HCT116 (cell line): ENCODE data around the gene SLC45A2. TPM values are rescaled to one million over a fixed set of nuclear protein-coding genes. Genes with fewer than 3 reads are reported as not detected.

Experiments used
- ATAC-seq: fragments of 200-7000 bp; cut with Tn5 transposase; 2 replicates; pipeline ENCODE4 v1.9.1; 2020; ENCODE audit warnings: mild to moderate bottlenecking, moderate library complexity
- BruUV-seq: library from RNA; stranded (reverse); fragments of 400-500 nt; replicated peaks from 2 replicates; lab custom pipeline; 2021; lab: Mats Ljungman, UMichigan
- CTCF ChIA-PET: fragments of 300-600 bp; sonication (Branson Sonifier 250); formaldehyde crosslinking; loops from one replicate; lab custom pipeline; 2021; ENCODE audit warnings: antibody characterized with exemption; lab: Charles Lee
- POLR2A ChIA-PET: fragments of 300-600, 350-600 bp; sonication (Branson Sonifier 250); formaldehyde crosslinking; loops from one replicate; lab custom pipeline; 2021; ENCODE audit warnings: antibody characterized with exemption; lab: Charles Lee
- RAD21 ChIA-PET, 2 experiments: fragments of 300-600 bp; sonication (Branson Sonifier 250); formaldehyde crosslinking; loops; one replicate each; lab custom pipeline; 2023; ENCODE audit warnings: low total read pairs in 2 of 2; ENCODE audit not compliant: uncharacterized antibody in 2 of 2, unreplicated experiment in 2 of 2, low non-redundant PET in 1 of 2; lab: Charles Lee
- DNase-seq: peaks from one replicate; pipeline ENCODE4 v3.0.0-alpha.2; 2010; ENCODE audit warnings: low read depth, low spot score
- H2AFZ ChIP-seq: fragments of 200-600 bp; shearing (Covaris generic), sonication (generic); 2 replicates; pipeline ENCODE4 v1.6.1; 2017; ENCODE audit warnings: low read depth, mixed run types, mixed read lengths, antibody characterized with exemption, low read length; ENCODE audit not compliant: poor library complexity, severe bottlenecking
- H3K27ac ChIP-seq: 2 replicates; pipeline ENCODE4 v1.5.1; 2012; ENCODE audit warnings: low read depth, low read length
- H3K27me3 ChIP-seq: fragments of 200-600 bp; sonication (generic); 2 replicates; pipeline ENCODE4 v1.6.1; 2016; ENCODE audit warnings: mixed run types, low read length, mixed read lengths; ENCODE audit not compliant: insufficient read depth
- H3K36me3 ChIP-seq, 2 experiments: fragments of 200-500 bp in 1 of 2; fragments of 200-600 bp in 1 of 2; sonication (Bioruptor generic) in 1 of 2; sonication (generic) in 1 of 2; 2 replicates each; pipeline versions ENCODE4 v1.5.1 to v1.6.1; 2014 to 2016; ENCODE audit warnings: low read length in 2 of 2, inconsistent platforms in 1 of 2, mixed read lengths in 1 of 2, mixed run types in 1 of 2; ENCODE audit not compliant: insufficient read depth in 2 of 2, control insufficient read depth in 1 of 2
- H3K4me1 ChIP-seq, 2 experiments: fragments of 200-600 bp in 1 of 2; sonication (generic) in 1 of 2; 2 replicates each; pipeline versions ENCODE4 v1.5.1 to v1.6.1; 2012 to 2017; ENCODE audit warnings: low read length in 2 of 2, inconsistent platforms in 1 of 2, mild to moderate bottlenecking in 1 of 2, mixed read lengths in 1 of 2, mixed run types in 1 of 2, moderate library complexity in 1 of 2; ENCODE audit not compliant: insufficient read depth in 2 of 2, control insufficient read depth in 1 of 2
- H3K4me2 ChIP-seq: fragments of 200-600 bp; sonication (generic); 2 replicates; pipeline ENCODE4 v1.6.1; 2017; ENCODE audit warnings: mixed run types, low read length, mixed read lengths
- H3K4me3 ChIP-seq, 2 experiments: fragments of 200-600 bp in 1 of 2; sonication (generic) in 1 of 2; replicated peaks in 1 of 2; 2 replicates each; pipeline ENCODE4 v1.5.1; 2011 to 2016; ENCODE audit warnings: low read length in 2 of 2, control low read depth in 1 of 2, low read depth in 1 of 2, mild to moderate bottlenecking in 1 of 2, mixed read lengths in 1 of 2, mixed run types in 1 of 2
- H3K79me2 ChIP-seq: fragments of 200-600 bp; sonication (generic); 2 replicates; pipeline ENCODE4 v1.6.1; 2017; ENCODE audit warnings: mild to moderate bottlenecking, mixed run types, low read length, moderate library complexity, mixed read lengths; ENCODE audit not compliant: insufficient read depth
- H3K9ac ChIP-seq: fragments of 200-600 bp; sonication (generic); 2 replicates; pipeline ENCODE4 v1.6.1; 2016; ENCODE audit warnings: low read length, mixed read lengths
- H3K9me2 ChIP-seq: fragments of 200-600 bp; sonication (generic), shearing (Covaris generic); 2 replicates; pipeline ENCODE4 v1.6.1; 2017; ENCODE audit warnings: mixed run types, mild to moderate bottlenecking, moderate library complexity; ENCODE audit not compliant: insufficient read depth
- H3K9me3 ChIP-seq, 2 experiments: fragments of 200-500 bp in 1 of 2; fragments of 200-600 bp in 1 of 2; sonication (Bioruptor generic) in 1 of 2; sonication (generic) in 1 of 2; 2 replicates each; pipeline ENCODE4 v1.6.1; 2014 to 2017; ENCODE audit warnings: low read length in 2 of 2, mixed read lengths in 2 of 2, inconsistent platforms in 1 of 2, low read depth in 1 of 2, mild to moderate bottlenecking in 1 of 2, mixed run types in 1 of 2, moderate library complexity in 1 of 2; ENCODE audit not compliant: control insufficient read depth in 1 of 2, insufficient read depth in 1 of 2
- H4K20me1 ChIP-seq: fragments of 200-600 bp; sonication (generic), shearing (Covaris generic); 2 replicates; pipeline ENCODE4 v1.6.1; 2017; ENCODE audit warnings: mixed run types, mild to moderate bottlenecking, moderate library complexity; ENCODE audit not compliant: insufficient read depth
- CBX3 ChIP-seq: IDR thresholded peaks from 2 replicates; pipeline ENCODE4 v1.6.1; 2012; ENCODE audit warnings: low read depth
- EZH2phosphoT487 ChIP-seq: fragments of 200-600 bp; IDR thresholded peaks from 2 replicates; pipeline ENCODE4 v1.6.1; 2018; ENCODE audit warnings: antibody characterized with exemption, borderline replicate concordance
- FOSL1 ChIP-seq: IDR thresholded peaks from 2 replicates; pipeline ENCODE4 v1.6.1; 2012; ENCODE audit warnings: low read depth
- JUND ChIP-seq: IDR thresholded peaks from 2 replicates; pipeline ENCODE4 v1.6.1; 2012
- MAX ChIP-seq: IDR thresholded peaks from 2 replicates; pipeline ENCODE4 v1.6.1; 2012
- POLR2A ChIP-seq: IDR thresholded peaks from 2 replicates; pipeline ENCODE4 v1.7.0; 2011; ENCODE audit warnings: borderline replicate concordance; ENCODE audit not compliant: insufficient read depth, insufficient read length; ENCODE audit errors: extremely low read depth
- POLR2AphosphoS5 ChIP-seq: IDR thresholded peaks from 2 replicates; pipeline ENCODE4 v1.6.1; 2011; ENCODE audit warnings: mild to moderate bottlenecking, low read depth, low read length, moderate library complexity
- RAD21 ChIP-seq: IDR thresholded peaks from 2 replicates; pipeline ENCODE4 v1.6.1; 2012; ENCODE audit warnings: low read depth, mild to moderate bottlenecking
- REST ChIP-seq: IDR thresholded peaks from 2 replicates; pipeline ENCODE4 v1.6.1; 2012; ENCODE audit warnings: low read depth
- SP1 ChIP-seq: IDR thresholded peaks from 2 replicates; pipeline ENCODE4 v1.6.1; 2012; ENCODE audit warnings: low read depth
- SRF ChIP-seq: IDR thresholded peaks from 2 replicates; pipeline ENCODE4 v1.6.1; 2012; ENCODE audit warnings: low read depth
- YY1 ChIP-seq: IDR thresholded peaks from 2 replicates; pipeline ENCODE4 v1.6.1; 2011; ENCODE audit warnings: low read length, low read depth, moderate library complexity, mild to moderate bottlenecking; ENCODE audit not compliant: insufficient replicate concordance; ENCODE audit errors: extremely low read depth
- ZFX ChIP-seq: fragments of 450-650 bp; IDR thresholded peaks from 2 replicates; pipeline ENCODE4 v1.6.1; 2017
- ZNF274 ChIP-seq: fragments of 200-500 bp; sonication (Bioruptor generic); IDR thresholded peaks from 2 replicates; pipeline ENCODE4 v1.6.1; 2014; ENCODE audit warnings: mild to moderate bottlenecking, low read depth, low read length, inconsistent platforms
- intact Hi-C: fragments of 100-400 bp; cut with micrococcal nuclease; formaldehyde crosslinking; loops from 2 replicates; pipeline ENCODE4 v1.10.0; 2022
- total RNA-seq: library from RNA; stranded (reverse); gene quantifications from one replicate; pipeline ENCODE4 v1.2.1, GENCODE V29; 2021; ENCODE audit not compliant: unreplicated experiment
- TF ChIP-seq, protein P1 (sequence below): IDR thresholded peaks from 2 replicates; pipeline ENCODE4 v1.6.1; 2012

Gene SLC45A2
- total RNA-seq, 1 experiment from 2014 or later = not detected

DNA sequence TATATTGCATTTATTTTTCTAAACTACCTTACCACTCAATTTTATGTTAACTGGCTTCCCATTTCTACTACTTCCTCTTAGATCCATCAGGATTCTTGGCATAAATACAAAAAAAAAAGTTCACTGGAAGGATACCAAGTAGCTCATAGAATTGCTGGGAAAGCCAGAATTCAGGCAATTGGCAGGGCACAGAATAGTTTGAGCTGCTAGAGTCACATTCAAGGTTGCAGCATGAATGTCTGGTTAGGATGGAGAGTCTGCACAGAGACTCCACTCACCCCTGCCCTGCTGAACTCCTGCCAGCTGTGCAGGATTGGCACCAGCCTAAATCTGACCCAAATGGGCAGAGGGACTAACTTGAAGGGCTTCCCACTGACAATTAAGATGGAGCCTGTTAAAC lies 28.3 kb upstream of the SLC45A2 start:
- H3K9me3 ChIP-seq = no peaks in the 10 kb centered on the region
- H3K36me3 ChIP-seq = no peaks in the 10 kb centered on the region
- ChIA-PET RAD21 (no interaction called here), POLR2A (no interaction called here), CTCF (no interaction called here)
- no peak overlapping the region for H3K4me3 ChIP-seq
- TF ChIP-seq SP1 = no peak
- no peak for TF ChIP-seq MAX
- no peak for TF ChIP-seq JUND
- no peaks in the 10 kb centered on the region for H4K20me1 ChIP-seq
- peaks cover 0 to 4% of the 10 kb centered on the region in 2 experiments; a peak in 2 of 4 replicates for H3K4me1 ChIP-seq
- H3K9me2 ChIP-seq = no peaks in the 10 kb centered on the region
- intact Hi-C loops = no loop called here
- no peak for ATAC-seq
- no peaks in the 10 kb centered on the region for H3K79me2 ChIP-seq
- H3K4me2 ChIP-seq = no peak overlapping the region
- H2AFZ ChIP-seq = no peak overlapping the region
- no peaks in the 10 kb centered on the region for H3K27me3 ChIP-seq
- H3K27ac ChIP-seq = no peak overlapping the region
- no peak for DNase-seq
- no TSS peak for BruUV-seq
- H3K9ac ChIP-seq = no peak overlapping the region

DNA sequence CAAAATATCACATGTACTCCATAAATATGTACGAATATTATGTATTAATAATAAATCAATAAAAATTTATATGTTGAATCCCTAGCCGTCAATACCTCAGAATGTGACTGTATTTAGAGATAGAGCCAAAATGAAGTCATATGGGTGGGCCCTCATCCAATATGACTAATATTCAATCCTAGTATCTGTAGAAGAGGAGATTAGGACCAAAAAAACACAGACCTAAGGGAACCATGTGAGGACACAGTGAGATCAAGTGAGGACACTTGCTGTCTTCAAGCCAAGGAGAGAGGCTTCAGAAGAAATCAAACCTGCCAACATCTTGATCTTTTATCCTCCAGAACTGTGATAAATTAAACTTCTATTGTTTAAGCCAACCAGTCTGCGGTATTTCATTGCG lies 27.0 kb upstream of the SLC45A2 start:
- no peak for DNase-seq
- Histone ChIP-seq H3K9me3 (no peaks in the 10 kb centered on the region), H3K4me2 (no peak overlapping the region), H3K36me3 (no peaks in the 10 kb centered on the region), H3K79me2 (no peaks in the 10 kb centered on the region), H3K27ac (no peak overlapping the region), H3K4me1 (peaks cover 6% of the 10 kb centered on the region in 2 experiments; a peak in 2 of 4 replicates), H2AFZ (no peak overlapping the region), H3K4me3 (no peak overlapping the region), H4K20me1 (no peaks in the 10 kb centered on the region), H3K9ac (no peak overlapping the region), H3K27me3 (no peaks in the 10 kb centered on the region)
- no TSS peak for BruUV-seq
- intact Hi-C loops = no loop called here
- ChIA-PET RAD21 (no interaction called here), CTCF (no interaction called here), POLR2A (no interaction called here)
- TF ChIP-seq REST (no peak), CBX3 (no peak), FOSL1 (no peak), YY1 (no peak), ZNF274 (no peak), MAX (no peak), SRF (no peak), ZFX (no peak), EZH2phosphoT487 (no peak), JUND (no peak), SP1 (no peak), RAD21 (no peak), POLR2A (no peak), POLR2AphosphoS5 (no peak)
- TF ChIP-seq, protein P1, sequence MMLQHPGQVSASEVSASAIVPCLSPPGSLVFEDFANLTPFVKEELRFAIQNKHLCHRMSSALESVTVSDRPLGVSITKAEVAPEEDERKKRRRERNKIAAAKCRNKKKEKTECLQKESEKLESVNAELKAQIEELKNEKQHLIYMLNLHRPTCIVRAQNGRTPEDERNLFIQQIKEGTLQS = no peak
- TF ChIP-seq, all 23 proteins: peak for 0
- ATAC-seq = no peak
- no peaks in the 10 kb centered on the region for H3K9me2 ChIP-seq
